K562 (cell line): ENCODE results near the gene FAM171A1. TPM values are rescaled to one million over a fixed set of nuclear protein-coding genes. Genes with fewer than 3 reads are reported as not detected.

Experiments used
- ATAC-seq: fragments of 200-7000 bp; cut with Tn5 transposase; 3 replicates; pipeline ENCODE4 v1.9.1; 2020; ENCODE audit warnings: moderate library complexity
- BruUV-seq: library from RNA; stranded (reverse); fragments of 400-500 nt; replicated peaks from 2 replicates; lab custom pipeline; 2021; lab: Mats Ljungman, UMichigan
- CTCF ChIA-PET: fragments of 300-600 bp; formaldehyde crosslinking; extraction: SDS; loops from one replicate; lab custom pipeline; 2021; ENCODE audit warnings: low intra/inter-chr PET ratio; lab: Yijun Ruan, JAX
- POLR2A ChIA-PET: fragments of 300-600, 350-650 bp; sonication (Branson Sonifier 250); formaldehyde crosslinking; extraction: SDS; loops from one replicate; lab custom pipeline; 2021; ENCODE audit warnings: antibody characterized with exemption, inconsistent platforms; lab: Yijun Ruan, JAX
- DNase-seq, 4 experiments: peaks; one replicate each; pipeline versions ENCODE4 v3.0.0 to v3.0.0-alpha.2; 2011 to 2018; ENCODE audit warnings: low spot score in 3 of 4, mixed read lengths in 3 of 4; ENCODE audit errors: extremely low read depth in 1 of 4
- FAIRE-seq: peaks from 2 replicates; lab custom pipeline; 2011; peaks lifted over from hg19 to GRCh38; lab: Jason Lieb, UNC
- H2AFZ ChIP-seq: 2 replicates; pipeline ENCODE4 v1.6.0; 2011; ENCODE audit warnings: low read depth, low read length, control low read depth, inconsistent platforms
- H3K27ac ChIP-seq: fragments of 200-600 bp; 3 replicates; pipeline ENCODE4 v1.8.0; 2011; ENCODE audit warnings: low read depth, mild to moderate bottlenecking, control low read depth, inconsistent platforms, low read length, moderate library complexity, mixed read lengths; ENCODE audit errors: extremely low read depth
- H3K27me3 ChIP-seq, 2 experiments: fragments of 300-600 bp in 1 of 2; 2 replicates in 1 of 2; 3 replicates in 1 of 2; pipeline versions ENCODE4 v1.6.0 to v1.8.0; 2011; ENCODE audit warnings: inconsistent platforms in 2 of 2, low read length in 2 of 2, mild to moderate bottlenecking in 1 of 2, mixed read lengths in 1 of 2, moderate library complexity in 1 of 2; ENCODE audit not compliant: control insufficient read depth in 2 of 2, insufficient read depth in 2 of 2
- H3K36me3 ChIP-seq: fragments of 300-600 bp; 3 replicates; pipeline ENCODE4 v1.8.0; 2011; ENCODE audit warnings: mild to moderate bottlenecking, low read length, inconsistent platforms; ENCODE audit not compliant: control insufficient read depth, insufficient read depth
- H3K4me1 ChIP-seq, 2 experiments: fragments of 200-600 bp in 1 of 2; replicated peaks in 1 of 2; 2 replicates in 1 of 2; 3 replicates in 1 of 2; pipeline versions ENCODE4 v1.5.1 to v1.8.0; 2011; ENCODE audit warnings: inconsistent platforms in 2 of 2, low read length in 2 of 2, mild to moderate bottlenecking in 1 of 2, mixed read lengths in 1 of 2, moderate library complexity in 1 of 2; ENCODE audit not compliant: control insufficient read depth in 2 of 2, insufficient read depth in 2 of 2
- H3K4me2 ChIP-seq: 2 replicates; pipeline ENCODE4 v1.6.1; 2011; ENCODE audit warnings: low read length, control low read depth, inconsistent platforms, mixed read lengths; ENCODE audit not compliant: insufficient read depth
- H3K4me3 ChIP-seq: fragments of 200-600 bp; sonication (generic), shearing (Covaris generic); 2 replicates; pipeline ENCODE4 v1.5.1; 2016; ENCODE audit warnings: control low read depth, inconsistent platforms
- H3K79me2 ChIP-seq: fragments of 200-600 bp; 3 replicates; pipeline ENCODE4 v1.8.0; 2011; ENCODE audit warnings: low read length, inconsistent platforms; ENCODE audit not compliant: control insufficient read depth, insufficient read depth
- H3K9ac ChIP-seq, 2 experiments: 2 replicates each; pipeline versions ENCODE4 v1.6.0 to v1.6.1; 2011; ENCODE audit warnings: low read depth in 2 of 2, low read length in 2 of 2, control low read depth in 1 of 2, inconsistent platforms in 1 of 2, mild to moderate bottlenecking in 1 of 2, mixed read lengths in 1 of 2; ENCODE audit not compliant: insufficient read depth in 1 of 2
- H3K9me1 ChIP-seq: one replicate; pipeline ENCODE4 v1.6.0; 2011; ENCODE audit warnings: inconsistent platforms, mild to moderate bottlenecking, low read length, moderate library complexity; ENCODE audit not compliant: control insufficient read depth, insufficient read depth
- H3K9me3 ChIP-seq: replicated peaks from 2 replicates; pipeline ENCODE4 v1.5.1; 2011; ENCODE audit warnings: low read depth, low read length, inconsistent platforms; ENCODE audit not compliant: control insufficient read depth, insufficient read depth
- H4K20me1 ChIP-seq: replicated peaks from 2 replicates; pipeline ENCODE4 v1.6.1; 2011; ENCODE audit warnings: low read length, inconsistent platforms, mixed read lengths; ENCODE audit not compliant: control insufficient read depth, insufficient read depth
- BHLHE40 ChIP-seq: IDR thresholded peaks from 2 replicates; pipeline ENCODE4 v1.6.1; 2011; ENCODE audit warnings: low read length, improper control_type of control experiment
- CEBPB ChIP-seq: fragments of 450-650 bp; IDR thresholded peaks from 2 replicates; pipeline ENCODE4 v1.6.1; 2016; ENCODE audit warnings: missing genetic modification characterization, missing compliant biosample characterization
- ESRRA ChIP-seq: fragments of 450-650 bp; IDR thresholded peaks from 2 replicates; pipeline ENCODE4 v1.6.1; 2014; ENCODE audit warnings: low read depth, mild to moderate bottlenecking, moderate library complexity, borderline replicate concordance
- ESRRB ChIP-seq: fragments of 250-450 bp; sonication (Bioruptor Pico); IDR thresholded peaks from 2 replicates; pipeline ENCODE4 v1.5.0; 2020; ENCODE audit warnings: mild to moderate bottlenecking, moderate library complexity, borderline replicate concordance
- GTF3C2 ChIP-seq: IDR thresholded peaks from 3 replicates; pipeline ENCODE4 v1.6.1; 2011; ENCODE audit warnings: borderline replicate concordance, mild to moderate bottlenecking, moderate library complexity; ENCODE audit not compliant: insufficient read length; ENCODE audit errors: extremely low read depth
- POLR2A ChIP-seq: fragments of 450-650 bp; conservative IDR thresholded peaks from 2 replicates; pipeline ENCODE4 v1.6.1; 2016
- ZBTB17 ChIP-seq: fragments of 450-650 bp; formaldehyde crosslinking; IDR thresholded peaks from 2 replicates; pipeline ENCODE4 v1.4.0; 2020; ENCODE audit warnings: mild to moderate bottlenecking
- ZNF124 ChIP-seq: sonication (generic); formaldehyde crosslinking; IDR thresholded peaks from 2 replicates; pipeline ENCODE4 v1.8.1; 2022; ENCODE audit warnings: missing genetic modification reagents
- ZNF232 ChIP-seq: sonication (generic); formaldehyde crosslinking; IDR thresholded peaks from 2 replicates; pipeline ENCODE4 v1.8.0; 2022; ENCODE audit warnings: mild to moderate bottlenecking, missing genetic modification reagents
- ZNF24 ChIP-seq: fragments of 450-650 bp; IDR thresholded peaks from 2 replicates; pipeline ENCODE4 v1.6.1; 2016
- ZNF263 ChIP-seq: sonication (generic); formaldehyde crosslinking; IDR thresholded peaks from 2 replicates; pipeline ENCODE4 v1.8.0; 2022; ENCODE audit warnings: mild to moderate bottlenecking, missing genetic modification reagents, borderline replicate concordance
- WGBS: fragments of 100-300 bp; shearing (Covaris generic); methylation state at CpG from one replicate; pipeline ENCODE4 v1.1.6; 2016; ENCODE audit warnings: low coverage, mixed read lengths; ENCODE audit not compliant: insufficient coverage; ENCODE audit errors: missing lambda C conversion rate; 5-methylcytosine and 5-hydroxymethylcytosine counted together
- in situ Hi-C: fragments of 300-500 bp; cut with MboI; formaldehyde crosslinking; loops from 4 replicates; pipeline ENCODE4 v1.15.0; 2018; ENCODE audit warnings: inconsistent platforms, mixed read lengths
- intact Hi-C: fragments of 100-400 bp; cut with micrococcal nuclease; formaldehyde crosslinking; loops from 2 replicates; pipeline ENCODE4 v1.14.2; 2022
- polyA plus RNA-seq, 8 experiments: library from polyadenylated mRNA; depleted of rRNA in 4 of 8; stranded (reverse) in 5 of 8; unstranded in 3 of 8; fragments of >200 nt; fragmentation: Nextera tagmentation in 2 of 8; fragmentation: Illumina TruSeq in 1 of 8; extraction: Ambion mirVana in 2 of 8; extraction: Trizol in 1 of 8; gene quantifications; 2 replicates each; pipeline versions ENCODE4 v1.2.1 to v1.2.3, GENCODE V29; 2011 to 2014; ENCODE audit warnings: inconsistent platforms in 1 of 8, missing spikeins in 1 of 8
- total RNA-seq, 7 experiments: library from RNA; depleted of rRNA in 6 of 7; stranded (reverse); fragments of >200 nt in 6 of 7; fragmentation: Illumina TruSeq in 2 of 7; extraction: Trizol in 2 of 7; gene quantifications; 2 replicates each; pipeline versions ENCODE4 v1.2.1 to v1.2.3, GENCODE V29; 2011 to 2021; ENCODE audit warnings: low replicate concordance in 1 of 7

The FAM171A1 gene
- total and polyA plus RNA-seq, 9 of the 15 experiments (the other 6 are each of a cell fraction or from before 2014, with no cell fraction given), result 0.51 to 8.2 (median 4.8) TPM

- H3K4me3 ChIP-seq, result no peak overlapping the region
- H3K9ac ChIP-seq, result no peak overlapping the region
- ChIA-PET CTCF (no interaction called here), POLR2A (interaction anchor here (0.6 to 1.8 kb wide), 2 partner anchors 12 to 39 kb away, joined by 3 to 6 read pairs; no protein-coding TSS in a partner anchor)
- no peaks in the 10 kb centered on the region; a peak in 1 of 5 replicates for H3K27me3 ChIP-seq
- H4K20me1 ChIP-seq, result no peaks in the 10 kb centered on the region
- H3K4me1 ChIP-seq, result peaks cover 0 to 15% of the 10 kb centered on the region in 2 experiments; a peak in 3 of 5 replicates
- TF ChIP-seq BHLHE40, result no peak
- no peak for TF ChIP-seq ZBTB17 (CRISPR knock-in tag)
- TF ChIP-seq ZNF263 (CRISPR knock-in tag), result no peak
- TF ChIP-seq POLR2A, result no peak
- TF ChIP-seq ESRRB (CRISPR knock-in tag), result no peak
- no peak for TF ChIP-seq GTF3C2
- TF ChIP-seq CEBPB (tag), result no peak
- no peak for TF ChIP-seq ZNF24
- no peak for TF ChIP-seq ZNF124 (CRISPR knock-in tag)
- TF ChIP-seq ESRRA, result no peak
- TF ChIP-seq ZNF232 (CRISPR knock-in tag), result no peak
- H3K79me2 ChIP-seq, result no peaks in the 10 kb centered on the region
- H3K4me2 ChIP-seq, result no peak overlapping the region
- BruUV-seq, result no TSS peak
- in situ Hi-C loops, result no loop called here
- DNase-seq (no peak), FAIRE-seq (no peak), ATAC-seq (no peak)
- no peaks in the 10 kb centered on the region for H3K9me3 ChIP-seq
- H3K36me3 ChIP-seq, result no peaks in the 10 kb centered on the region
- 47% methylated on average over 8 of the region's 8 CpGs for WGBS
- intact Hi-C loops, result no loop called here
- H3K9me1 ChIP-seq, result no peaks in the 10 kb centered on the region
- no peak overlapping the region for H2AFZ ChIP-seq
- H3K27ac ChIP-seq, result no peak overlapping the region
These were observed 47.0 kb downstream of the FAM171A1 start for GRCh38 chr10:15324113-15324512.
